Breast epithelium (tissue), 4 donors: ENCODE data around the gene DHX9. TPM values are rescaled to one million over a fixed set of nuclear protein-coding genes. Genes with fewer than 3 reads are reported as not detected.

Experiments
- DNase-seq, 2 donors: peaks; one replicate each; pipeline ENCODE4 v3.0.0-alpha.2; 2019; ENCODE audit warnings: low spot score in 2 of 2
- H3K27ac ChIP-seq, 2 donors: fragments of 200-600 bp; sonication (generic) in 1 of 2; one replicate each; pipeline ENCODE4 v1.5.1; 2016 to 2019; ENCODE audit warnings: mild to moderate bottlenecking in 1 of 2
- H3K27me3 ChIP-seq, 2 donors: fragments of 200-600 bp; sonication (generic) in 1 of 2; one replicate each; pipeline versions ENCODE4 v1.5.1 to v1.6.0; 2017 to 2019; ENCODE audit warnings: control low read depth in 1 of 2, mild to moderate bottlenecking in 1 of 2
- H3K36me3 ChIP-seq: fragments of 200-600 bp; one replicate; pipeline ENCODE4 v1.5.1; 2019
- H3K4me1 ChIP-seq, 2 donors: fragments of 200-600 bp; sonication (generic); one replicate each; pipeline ENCODE4 v1.5.1; 2016 to 2019; ENCODE audit warnings: control low read depth in 1 of 2
- H3K4me3 ChIP-seq, 3 donors: fragments of 200-600 bp; sonication (generic); 1 replicate in 2 of 3; 2 replicates in 1 of 3; pipeline ENCODE4 v1.5.1; 2016 to 2019; ENCODE audit warnings: mild to moderate bottlenecking in 3 of 3, moderate library complexity in 2 of 3
- H3K9me3 ChIP-seq, 2 donors: fragments of 200-600 bp; sonication (generic) in 1 of 2; one replicate each; pipeline ENCODE4 v1.5.1; 2016 to 2019; ENCODE audit warnings: control low read depth in 1 of 2
- POLR2A ChIP-seq: fragments of 450-650 bp; IDR thresholded peaks from one replicate; pipeline ENCODE4 v1.6.1; 2016; ENCODE audit warnings: antibody characterized with exemption, mild to moderate bottlenecking, moderate library complexity
- POLR2AphosphoS5 ChIP-seq, 3 donors: sonication (generic); formaldehyde crosslinking; IDR thresholded peaks; one replicate each; pipeline ENCODE4 v1.6.1; 2017; ENCODE audit warnings: antibody characterized with exemption in 3 of 3
- intact Hi-C: fragments of 100-400 bp; cut with DNase I; formaldehyde crosslinking; loops from one replicate; pipeline ENCODE4 v1.15.1; 2023; ENCODE audit warnings: low total_unique reads
- total RNA-seq, 3 donors: library from RNA; depleted of rRNA; stranded (reverse); fragments of >200 nt; gene quantifications; one replicate each; pipeline ENCODE4 v1.1.0, GENCODE V29; 2016
- TF ChIP-seq, protein P1 (sequence below), 3 donors: fragments of 450-650 bp; IDR thresholded peaks; one replicate each; pipeline ENCODE4 v1.5.1; 2016 to 2017; ENCODE audit warnings: antibody characterized with exemption in 3 of 3, mild to moderate bottlenecking in 3 of 3, moderate library complexity in 3 of 3

The DHX9 gene
- total RNA-seq, 3 donors from 2014 or later = 89.3 to 173 (median 134) TPM

DNA sequence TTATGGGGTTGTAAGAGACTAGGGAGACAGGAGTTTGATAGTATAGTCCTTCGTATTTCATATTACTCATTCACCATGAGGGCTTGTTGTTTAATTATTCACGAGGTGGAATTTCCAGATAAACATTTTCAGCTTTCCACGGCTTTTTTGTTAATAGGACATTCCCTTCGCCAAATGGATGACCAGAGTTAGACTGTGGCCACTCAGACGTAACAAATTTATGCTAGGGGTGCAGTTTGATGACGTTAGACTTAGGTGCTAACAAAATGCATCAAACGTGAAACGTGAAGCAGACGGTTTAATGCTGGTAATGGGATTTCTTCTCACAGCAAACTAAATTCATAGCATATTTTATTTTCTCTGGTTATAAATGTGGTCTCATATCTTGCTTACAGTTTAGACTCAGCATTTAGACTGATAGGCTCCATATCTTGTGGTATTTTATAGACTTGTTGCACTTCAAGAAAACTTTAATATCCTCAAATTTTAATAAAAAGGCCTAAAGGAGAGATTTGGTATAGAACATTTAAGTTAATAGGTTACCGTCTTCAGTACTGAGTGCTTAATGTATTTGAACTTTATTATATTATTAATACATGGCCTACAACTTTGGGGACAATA is 2.3 kb downstream of the DHX9 start:
- no peak overlapping the region for H3K27ac ChIP-seq

DNA sequence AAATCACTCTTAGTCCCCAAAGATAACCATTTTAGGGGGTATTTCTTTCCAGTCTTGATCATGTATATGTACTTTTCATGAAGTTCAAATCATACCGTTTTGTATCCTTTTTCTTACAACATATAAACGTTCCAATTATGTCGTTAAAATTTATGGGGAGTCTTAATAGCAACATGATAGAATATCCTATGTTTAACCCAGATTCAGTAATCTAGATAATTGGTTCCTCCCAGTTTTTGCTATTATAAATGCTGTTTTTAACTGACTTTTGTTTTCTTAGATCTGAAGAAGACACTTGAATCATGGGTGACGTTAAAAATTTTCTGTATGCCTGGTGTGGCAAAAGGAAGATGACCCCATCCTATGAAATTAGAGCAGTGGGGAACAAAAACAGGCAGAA is 3.1 kb downstream of the DHX9 start:
- Histone ChIP-seq H3K4me1 (no peaks in the 10 kb centered on the region), H3K4me3 (peak overlapping the region in 1 of 3 donors; percentile 86)
- TF ChIP-seq, protein P1, sequence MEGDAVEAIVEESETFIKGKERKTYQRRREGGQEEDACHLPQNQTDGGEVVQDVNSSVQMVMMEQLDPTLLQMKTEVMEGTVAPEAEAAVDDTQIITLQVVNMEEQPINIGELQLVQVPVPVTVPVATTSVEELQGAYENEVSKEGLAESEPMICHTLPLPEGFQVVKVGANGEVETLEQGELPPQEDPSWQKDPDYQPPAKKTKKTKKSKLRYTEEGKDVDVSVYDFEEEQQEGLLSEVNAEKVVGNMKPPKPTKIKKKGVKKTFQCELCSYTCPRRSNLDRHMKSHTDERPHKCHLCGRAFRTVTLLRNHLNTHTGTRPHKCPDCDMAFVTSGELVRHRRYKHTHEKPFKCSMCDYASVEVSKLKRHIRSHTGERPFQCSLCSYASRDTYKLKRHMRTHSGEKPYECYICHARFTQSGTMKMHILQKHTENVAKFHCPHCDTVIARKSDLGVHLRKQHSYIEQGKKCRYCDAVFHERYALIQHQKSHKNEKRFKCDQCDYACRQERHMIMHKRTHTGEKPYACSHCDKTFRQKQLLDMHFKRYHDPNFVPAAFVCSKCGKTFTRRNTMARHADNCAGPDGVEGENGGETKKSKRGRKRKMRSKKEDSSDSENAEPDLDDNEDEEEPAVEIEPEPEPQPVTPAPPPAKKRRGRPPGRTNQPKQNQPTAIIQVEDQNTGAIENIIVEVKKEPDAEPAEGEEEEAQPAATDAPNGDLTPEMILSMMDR (IDR thresholded peaks at IDR 0.05) = no peak
- no peak for TF ChIP-seq POLR2AphosphoS5 (IDR thresholded peaks at IDR 0.05)
- no peak for TF ChIP-seq POLR2A

More for the DNA sequence above, 2.3 kb downstream of the DHX9 start:
- no peaks in the 10 kb centered on the region for H3K4me1 ChIP-seq
- H3K27me3 ChIP-seq = no peaks in the 10 kb centered on the region
- H3K9me3 ChIP-seq = no peaks in the 10 kb centered on the region
- DNase-seq = no peak
- H3K4me3 ChIP-seq = peak overlapping the region in 2 of 3 donors; percentile 79 to 86
- TF ChIP-seq POLR2A = no peak
- intact Hi-C loops = no loop called here
- no peaks in the 10 kb centered on the region for H3K36me3 ChIP-seq

DNA sequence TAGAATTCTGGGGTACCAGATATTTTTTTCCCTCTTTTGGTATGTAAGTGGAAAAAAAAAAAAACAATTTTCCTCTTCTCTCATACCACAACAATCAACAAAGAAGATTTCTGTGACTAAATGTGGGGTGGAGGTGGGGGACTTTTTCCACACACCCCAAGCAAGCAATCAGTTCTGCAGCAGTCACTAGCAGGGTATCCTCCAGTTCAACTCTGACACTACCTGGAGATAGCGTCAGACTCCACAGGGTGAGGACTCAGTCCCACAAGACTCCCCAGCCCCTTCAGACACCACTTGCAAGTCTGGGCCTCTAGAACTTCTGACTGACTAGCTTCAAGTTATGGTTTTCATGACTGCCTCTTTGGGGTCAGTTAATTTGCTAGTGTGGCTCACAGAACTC is 6.2 kb downstream of the DHX9 start:
- Histone ChIP-seq H3K27ac (no peak overlapping the region), H3K9me3 (no peaks in the 10 kb centered on the region), H3K27me3 (no peaks in the 10 kb centered on the region), H3K36me3 (no peaks in the 10 kb centered on the region), H3K4me1 (no peaks in the 10 kb centered on the region), H3K4me3 (no peak overlapping the region)
- DNase-seq = no peak
- TF ChIP-seq POLR2AphosphoS5 (IDR thresholded peaks at IDR 0.05) = no peak
- TF ChIP-seq, protein P1 (IDR thresholded peaks at IDR 0.05) = no peak
- TF ChIP-seq POLR2A = no peak
- intact Hi-C loops = no loop called here

More for the DNA sequence above, 3.1 kb downstream of the DHX9 start:
- H3K27me3 ChIP-seq = no peaks in the 10 kb centered on the region
- intact Hi-C loops = no loop called here
- DNase-seq = no peak
- H3K27ac ChIP-seq = no peak overlapping the region
- H3K36me3 ChIP-seq = no peaks in the 10 kb centered on the region
- no peaks in the 10 kb centered on the region for H3K9me3 ChIP-seq

DNA sequence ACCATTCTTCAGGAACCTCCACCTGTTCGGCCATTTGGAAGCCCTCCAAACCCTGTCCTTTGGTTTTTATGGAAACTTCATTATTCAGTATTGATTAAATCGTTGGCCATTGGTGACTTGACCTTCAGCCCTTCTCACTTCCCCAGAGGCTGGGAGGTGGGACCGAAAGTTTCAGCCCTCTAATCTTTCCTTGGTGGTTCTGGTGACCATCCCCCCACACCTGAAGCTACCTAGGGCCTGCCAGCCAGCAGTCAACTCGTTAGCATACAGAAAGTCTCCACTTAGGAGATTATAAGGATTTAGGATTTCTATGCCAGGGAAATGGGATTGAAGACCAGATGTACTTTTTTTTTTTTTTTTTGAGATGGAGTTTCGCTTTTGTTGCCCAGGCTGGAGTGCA is 6.7 kb downstream of the DHX9 start:
- intact Hi-C loops = no loop called here
- no peaks in the 10 kb centered on the region for H3K9me3 ChIP-seq
- H3K36me3 ChIP-seq = no peaks in the 10 kb centered on the region
- DNase-seq = no peak
- H3K27me3 ChIP-seq = no peaks in the 10 kb centered on the region
- no peak overlapping the region for H3K27ac ChIP-seq
- no peaks in the 10 kb centered on the region for H3K4me1 ChIP-seq
- TF ChIP-seq, protein P1 (IDR thresholded peaks at IDR 0.05) = no peak
- no peak for TF ChIP-seq POLR2A
- no peak for TF ChIP-seq POLR2AphosphoS5 (IDR thresholded peaks at IDR 0.05)
- H3K4me3 ChIP-seq = no peak overlapping the region

DNA sequence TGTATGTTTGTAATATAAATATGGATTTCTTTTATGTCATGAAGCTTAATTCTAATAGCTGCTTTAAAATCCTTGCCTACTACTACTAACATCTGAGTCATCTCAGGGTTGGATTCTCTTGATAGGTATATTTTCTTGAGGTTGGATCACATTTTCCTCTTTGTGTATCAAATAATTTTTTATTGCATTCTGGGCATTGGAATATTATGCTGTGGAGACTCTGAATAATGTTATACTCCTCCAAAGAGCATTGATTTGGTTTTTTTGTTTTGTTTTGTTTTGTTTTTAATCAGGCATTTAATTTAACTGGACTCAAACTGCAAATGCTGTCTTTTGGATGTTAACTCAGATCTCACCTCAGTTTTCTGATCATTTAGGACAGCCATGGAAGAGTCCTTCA is 8.0 kb downstream of the DHX9 start:
- no peak for DNase-seq
- H3K4me3 ChIP-seq = no peak overlapping the region
- no peak overlapping the region for H3K27ac ChIP-seq
- no peaks in the 10 kb centered on the region for H3K9me3 ChIP-seq
- intact Hi-C loops = no loop called here
- TF ChIP-seq, protein P1 (IDR thresholded peaks at IDR 0.05) = no peak
- TF ChIP-seq POLR2A = no peak
- TF ChIP-seq POLR2AphosphoS5 (IDR thresholded peaks at IDR 0.05) = no peak
- no peaks in the 10 kb centered on the region for H3K36me3 ChIP-seq
- no peaks in the 10 kb centered on the region for H3K4me1 ChIP-seq
- no peaks in the 10 kb centered on the region for H3K27me3 ChIP-seq
